IMR-90 (cell line): Measurements from ENCODE around the gene FOXK1. TPM values are rescaled to one million over a fixed set of nuclear protein-coding genes. Genes with fewer than 3 reads are reported as not detected.

Experiments used
- ATAC-seq: fragments of 200-7000 bp; cut with Tn5 transposase; 2 replicates; pipeline ENCODE4 v1.9.1; 2020; ENCODE audit warnings: low read depth, mild to moderate bottlenecking, moderate library complexity
- BruUV-seq: library from RNA; stranded (reverse); fragments of 400-500 nt; replicated peaks from 2 replicates; lab custom pipeline; 2021; lab: Mats Ljungman, UMichigan
- CTCF ChIA-PET: fragments of 300-600 bp; formaldehyde crosslinking; extraction: SDS; loops from one replicate; lab custom pipeline; 2021; ENCODE audit warnings: antibody characterized with exemption; lab: Yijun Ruan, JAX
- POLR2A ChIA-PET: fragments of 300-600 bp; sonication (Branson Sonifier 250); formaldehyde crosslinking; loops from one replicate; lab custom pipeline; 2022; ENCODE audit warnings: antibody characterized with exemption; ENCODE audit not compliant: unreplicated experiment; lab: Charles Lee
- DNase-seq: peaks from one replicate; pipeline ENCODE4 v3.0.0; 2013
- H2AFZ ChIP-seq: replicated peaks from 2 replicates; pipeline ENCODE3; 2013; ENCODE audit warnings: low read length, mild to moderate bottlenecking; ENCODE audit not compliant: poor library complexity
- H2AK5ac ChIP-seq: 2 replicates; pipeline ENCODE4 v1.6.1; 2013; ENCODE audit warnings: low read depth, low read length, inconsistent platforms
- H2AK9ac ChIP-seq: replicated peaks from 2 replicates; pipeline ENCODE3; 2013; ENCODE audit warnings: mild to moderate bottlenecking, low read depth, low read length, moderate library complexity; ENCODE audit not compliant: poor library complexity
- H2BK120ac ChIP-seq: 2 replicates; pipeline ENCODE4 v1.6.1; 2013; ENCODE audit warnings: low read depth, low read length, inconsistent platforms
- H2BK15ac ChIP-seq: 3 replicates; pipeline ENCODE4 v1.6.1; 2013; ENCODE audit warnings: low read depth, low read length, inconsistent platforms
- H2BK20ac ChIP-seq: 2 replicates; pipeline ENCODE4 v1.6.1; 2013; ENCODE audit warnings: low read depth, mild to moderate bottlenecking, inconsistent platforms, low read length, moderate library complexity
- H2BK5ac ChIP-seq: 2 replicates; pipeline ENCODE4 v1.6.1; 2013; ENCODE audit warnings: mild to moderate bottlenecking, low read depth, low read length, inconsistent platforms; ENCODE audit not compliant: poor library complexity, severe bottlenecking
- H3K14ac ChIP-seq: replicated peaks from 2 replicates; pipeline ENCODE4 v1.6.1; 2013; ENCODE audit warnings: low read depth, low read length, inconsistent platforms
- H3K18ac ChIP-seq: 2 replicates; pipeline ENCODE4 v1.6.1; 2013; ENCODE audit warnings: low read depth, low read length, control low read depth
- H3K23ac ChIP-seq: 2 replicates; pipeline ENCODE4 v1.6.1; 2013; ENCODE audit warnings: low read depth, low read length, inconsistent platforms
- H3K27ac ChIP-seq: 2 replicates; pipeline ENCODE4 v1.5.1; 2013; ENCODE audit warnings: mild to moderate bottlenecking, control low read depth, low read length; ENCODE audit not compliant: insufficient read depth
- H3K27me3 ChIP-seq: 2 replicates; pipeline ENCODE4 v1.6.1; 2013; ENCODE audit warnings: low read length; ENCODE audit not compliant: control insufficient read depth, insufficient read depth
- H3K36me3 ChIP-seq: 2 replicates; pipeline ENCODE4 v1.6.1; 2013; ENCODE audit warnings: low read length, mixed read lengths; ENCODE audit not compliant: control insufficient read depth, insufficient read depth
- H3K4ac ChIP-seq: 2 replicates; pipeline ENCODE4 v1.6.1; 2013; ENCODE audit warnings: low read depth, low read length, inconsistent platforms
- H3K4me1 ChIP-seq: 2 replicates; pipeline ENCODE4 v1.6.1; 2013; ENCODE audit warnings: low read length, mixed read lengths; ENCODE audit not compliant: control insufficient read depth, insufficient read depth
- H3K4me2 ChIP-seq: 2 replicates; pipeline ENCODE4 v1.6.1; 2013; ENCODE audit warnings: low read depth, mild to moderate bottlenecking, control low read depth, low read length, moderate library complexity
- H3K4me3 ChIP-seq: 2 replicates; pipeline ENCODE4 v1.5.1; 2013; ENCODE audit warnings: low read depth, mild to moderate bottlenecking, control low read depth, low read length, moderate library complexity; ENCODE audit not compliant: insufficient read depth
- H3K56ac ChIP-seq: 2 replicates; pipeline ENCODE4 v1.6.1; 2013; ENCODE audit warnings: low read length, inconsistent platforms; ENCODE audit not compliant: insufficient read depth; ENCODE audit errors: extremely low read depth
- H3K79me1 ChIP-seq, 2 experiments: 2 replicates each; pipeline ENCODE4 v1.6.1; 2013; ENCODE audit warnings: low read length in 2 of 2, inconsistent platforms in 1 of 2, low read depth in 1 of 2
- H3K9ac ChIP-seq: 2 replicates; pipeline ENCODE4 v1.6.1; 2013; ENCODE audit warnings: low read depth, low read length, control low read depth
- H3K9me1 ChIP-seq: 2 replicates; pipeline ENCODE4 v1.6.1; 2013; ENCODE audit warnings: low read length, inconsistent platforms; ENCODE audit not compliant: insufficient read depth
- H3K9me3 ChIP-seq: 2 replicates; pipeline ENCODE4 v1.6.1; 2013; ENCODE audit warnings: low read length; ENCODE audit not compliant: control insufficient read depth, insufficient read depth
- H4K20me1 ChIP-seq: 2 replicates; pipeline ENCODE4 v1.6.1; 2013; ENCODE audit warnings: low read length, inconsistent platforms; ENCODE audit not compliant: insufficient read depth
- H4K5ac ChIP-seq: 2 replicates; pipeline ENCODE4 v1.6.1; 2013; ENCODE audit warnings: mild to moderate bottlenecking, low read depth, low read length, control low read depth
- H4K8ac ChIP-seq, 2 experiments: 2 replicates each; pipeline ENCODE4 v1.6.1; 2013; ENCODE audit warnings: low read depth in 2 of 2, low read length in 2 of 2, control low read depth in 1 of 2, inconsistent platforms in 1 of 2
- H4K91ac ChIP-seq: 2 replicates; pipeline ENCODE4 v1.6.1; 2013; ENCODE audit warnings: low read depth, low read length, inconsistent platforms; ENCODE audit not compliant: insufficient read depth
- WGBS, 2 experiments: methylation state at CpG; one replicate each; pipeline versions ENCODE4 v1.1.5 to v1.1.7; 2013; ENCODE audit warnings: missing lambda C conversion rate in 2 of 2; ENCODE audit not compliant: insufficient read length in 1 of 2; ENCODE audit errors: extremely low coverage in 2 of 2; 5-methylcytosine and 5-hydroxymethylcytosine counted together
- dilution Hi-C: fragments of 300-500 bp; cut with HindIII; formaldehyde crosslinking; loops from one replicate; pipeline ENCODE4 v1.14.3; 2018; ENCODE audit warnings: low sequenced_read_pairs; ENCODE audit not compliant: unreplicated experiment
- in situ Hi-C: fragments of 300-500 bp; cut with MboI; formaldehyde crosslinking; loops from 3 replicates; pipeline ENCODE4 v1.14.3; 2019; ENCODE audit warnings: low sequenced_read_pairs, inconsistent platforms, mixed read lengths
- intact Hi-C: fragments of 100-400 bp; cut with micrococcal nuclease; formaldehyde crosslinking; loops from 2 replicates; pipeline ENCODE4 v1.10.0; 2022
- polyA plus RNA-seq, 3 experiments: library from polyadenylated mRNA; depleted of rRNA; stranded (reverse); fragments of >200 nt; gene quantifications; 2 replicates each; pipeline ENCODE4 v1.2.3, GENCODE V29; 2012; ENCODE audit warnings: low replicate concordance in 1 of 3
- total RNA-seq: library from RNA; depleted of rRNA; stranded (reverse); fragments of >200 nt; gene quantifications from 2 replicates; pipeline ENCODE4 v1.2.3, GENCODE V29; 2012
- TF ChIP-seq, protein P1 (sequence below): fragments of 150-350 bp; IDR thresholded peaks from 2 replicates; pipeline ENCODE4 v1.6.1; 2016; ENCODE audit warnings: low read depth, mild to moderate bottlenecking, low read length, moderate library complexity, borderline replicate concordance

Gene FOXK1
- total and polyA plus RNA-seq, 2 of the 4 experiments (the other 2 are of a cell fraction), result 4.3 to 8.8 TPM

DNA sequence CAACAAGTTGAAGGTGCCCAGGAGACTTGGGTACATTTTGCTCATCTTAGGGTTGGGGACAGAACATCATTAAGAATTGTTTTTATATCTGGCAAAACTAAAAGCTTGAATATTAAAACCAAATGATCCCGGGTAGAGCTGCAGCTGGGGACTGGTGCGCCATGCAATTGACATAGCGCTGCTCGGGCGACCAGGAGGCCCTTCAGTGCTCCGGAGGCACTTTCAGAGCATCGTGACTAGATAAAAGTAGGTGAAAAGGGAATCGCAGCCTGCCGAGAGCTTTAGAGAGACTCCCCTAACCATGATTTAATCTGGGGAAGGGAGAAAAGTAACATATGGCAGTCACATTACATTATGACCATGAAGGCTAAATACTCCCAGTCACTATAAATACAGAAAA, 21.4 kb downstream of the FOXK1 start:
- no peak overlapping the region for H3K4me2 ChIP-seq
- no peak overlapping the region for H2AK9ac ChIP-seq
- no CpG with 5 or more reads among the region's 9 CpGs for WGBS, 2 experiments
- no peak overlapping the region; the same call in 1 of the 2 replicates for H4K5ac ChIP-seq
- H2BK5ac ChIP-seq, result no peak overlapping the region
- no peak overlapping the region for H3K14ac ChIP-seq
- intact Hi-C loops, result no loop called here
- H3K4ac ChIP-seq, result no peak overlapping the region
- H3K9me3 ChIP-seq, result no peaks in the 10 kb centered on the region
- no peak overlapping the region for H2AFZ ChIP-seq
- H2BK20ac ChIP-seq, result no peak overlapping the region
- no peak overlapping the region for H3K4me3 ChIP-seq
- no peak overlapping the region for H3K23ac ChIP-seq
- no peak overlapping the region for H4K91ac ChIP-seq
- POLR2A ChIA-PET, result no interaction called here
- CTCF ChIA-PET, result interaction anchor here (0.6 kb wide), 1 partner anchor 88 kb away, joined by 3 read pairs; no protein-coding TSS in a partner anchor
- no peak overlapping the region for H3K18ac ChIP-seq
- no peaks in the 10 kb centered on the region for H3K27me3 ChIP-seq
- in situ Hi-C loops, result no loop called here
- no peak overlapping the region for H3K56ac ChIP-seq
- BruUV-seq, result no TSS peak
- peaks cover 14% of the 10 kb centered on the region; the same call in 1 of the 2 replicates for H3K9me1 ChIP-seq
- peaks cover 89% of the 10 kb centered on the region for H4K20me1 ChIP-seq
- H2BK15ac ChIP-seq, result no peak overlapping the region
- no peak overlapping the region for H3K27ac ChIP-seq
- peaks cover 20 to 96% of the 10 kb centered on the region in 2 experiments for H3K79me1 ChIP-seq
- H3K4me1 ChIP-seq, result peaks cover 28% of the 10 kb centered on the region
- ATAC-seq (no peak), DNase-seq (no peak)
- H2BK120ac ChIP-seq, result no peak overlapping the region
- no peak overlapping the region for H4K8ac ChIP-seq
- H3K9ac ChIP-seq, result no peak overlapping the region
- no peak overlapping the region for H2AK5ac ChIP-seq
- no peaks in the 10 kb centered on the region for H3K36me3 ChIP-seq
- TF ChIP-seq, protein P1, sequence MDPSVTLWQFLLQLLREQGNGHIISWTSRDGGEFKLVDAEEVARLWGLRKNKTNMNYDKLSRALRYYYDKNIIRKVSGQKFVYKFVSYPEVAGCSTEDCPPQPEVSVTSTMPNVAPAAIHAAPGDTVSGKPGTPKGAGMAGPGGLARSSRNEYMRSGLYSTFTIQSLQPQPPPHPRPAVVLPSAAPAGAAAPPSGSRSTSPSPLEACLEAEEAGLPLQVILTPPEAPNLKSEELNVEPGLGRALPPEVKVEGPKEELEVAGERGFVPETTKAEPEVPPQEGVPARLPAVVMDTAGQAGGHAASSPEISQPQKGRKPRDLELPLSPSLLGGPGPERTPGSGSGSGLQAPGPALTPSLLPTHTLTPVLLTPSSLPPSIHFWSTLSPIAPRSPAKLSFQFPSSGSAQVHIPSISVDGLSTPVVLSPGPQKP, result no peak
- dilution Hi-C loops, result no loop called here
